ENCODE results near the gene KLHL1. TPM values are rescaled to one million over a fixed set of nuclear protein-coding genes. Genes with fewer than 3 reads are reported as not detected.

Gene KLHL1
- total RNA-seq, 1 experiment from 2014 or later, result not detected

DNA sequence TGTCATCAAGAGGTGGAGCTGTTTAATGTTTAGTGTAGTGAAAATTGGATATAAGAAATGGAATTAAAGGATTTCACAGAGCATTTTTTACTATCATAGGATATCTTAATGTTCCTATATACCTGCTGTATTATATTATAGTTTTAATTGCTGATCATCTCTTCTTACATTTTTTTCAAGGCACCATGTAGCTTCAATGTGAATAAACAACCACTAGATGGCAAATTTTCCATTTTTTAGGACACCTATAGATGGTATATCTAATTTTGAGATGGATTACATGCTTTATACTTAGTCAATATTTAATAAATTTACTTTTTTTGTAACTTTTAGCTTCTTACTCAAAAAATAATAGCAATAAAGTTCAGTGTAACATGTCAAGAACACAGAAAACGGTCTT, 9.6 kb downstream of the KLHL1 start:
- Histone ChIP-seq H4K20me1 (ENCODE audit: insufficient read depth, low read depth, low read length) (no peaks in the 10 kb centered on the region), H3K4me2 (ENCODE audit: low read depth, low read length, poor library complexity, severe bottlenecking) (no peak overlapping the region), H3K36me3 (ENCODE audit: insufficient read depth, low read length) (no peaks in the 10 kb centered on the region), H3K27me3 (ENCODE audit: low read length) (no peaks in the 10 kb centered on the region), H3K9me3 (ENCODE audit: low read length) (no peaks in the 10 kb centered on the region), H3K4me1 (ENCODE audit: low read length) (no peaks in the 10 kb centered on the region), H3K27ac (ENCODE audit: low read length) (no peak overlapping the region), H3K9ac (ENCODE audit: low read length) (no peak overlapping the region), H3K9me2 (replicated peaks; ENCODE audit: insufficient read depth, low read length) (no peaks in the 10 kb centered on the region), H2AFZ (ENCODE audit: low read length) (no peak overlapping the region), H3K79me2 (ENCODE audit: low read length) (no peaks in the 10 kb centered on the region), H3K4me3 (ENCODE audit: low read length) (no peak overlapping the region)
- DNase-seq, result peak; percentile 66

DNA sequence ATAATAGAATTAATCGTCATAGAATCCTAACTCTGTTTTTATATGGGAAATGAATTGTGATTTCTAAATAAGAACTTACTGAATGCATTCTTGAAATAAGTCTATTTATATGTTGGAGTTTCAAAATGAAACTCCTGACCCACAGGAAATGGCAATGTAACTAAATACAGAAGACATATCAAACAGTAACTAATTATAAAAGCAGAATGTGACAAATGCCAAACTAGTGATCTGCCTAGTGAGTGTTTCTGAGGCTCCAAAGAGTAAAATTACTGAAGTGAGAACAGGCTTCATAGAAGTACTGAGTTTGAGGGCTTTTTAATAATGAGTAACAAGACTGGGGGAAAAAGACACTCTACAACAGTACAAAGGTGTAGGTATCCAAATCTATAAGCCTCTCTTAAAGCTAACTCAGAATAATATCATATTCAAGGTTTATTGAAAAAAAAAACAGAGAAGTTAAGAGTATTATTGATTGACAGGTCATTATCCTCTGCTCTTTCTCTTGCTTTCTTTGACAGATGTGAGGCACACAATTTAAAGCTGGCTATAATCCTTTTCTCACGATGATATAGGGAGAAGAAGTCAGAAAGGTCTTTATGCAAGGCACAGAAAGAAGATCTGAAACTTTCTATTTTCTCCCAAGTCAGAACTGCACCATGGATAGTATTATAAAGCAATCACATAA, 18.1 kb downstream of the KLHL1 start:
- no peak for DNase-seq
- no peaks in the 10 kb centered on the region for H3K36me3 ChIP-seq (ENCODE audit: insufficient read depth, low read length)
- H3K9me3 ChIP-seq (ENCODE audit: low read length), result no peaks in the 10 kb centered on the region

DNA sequence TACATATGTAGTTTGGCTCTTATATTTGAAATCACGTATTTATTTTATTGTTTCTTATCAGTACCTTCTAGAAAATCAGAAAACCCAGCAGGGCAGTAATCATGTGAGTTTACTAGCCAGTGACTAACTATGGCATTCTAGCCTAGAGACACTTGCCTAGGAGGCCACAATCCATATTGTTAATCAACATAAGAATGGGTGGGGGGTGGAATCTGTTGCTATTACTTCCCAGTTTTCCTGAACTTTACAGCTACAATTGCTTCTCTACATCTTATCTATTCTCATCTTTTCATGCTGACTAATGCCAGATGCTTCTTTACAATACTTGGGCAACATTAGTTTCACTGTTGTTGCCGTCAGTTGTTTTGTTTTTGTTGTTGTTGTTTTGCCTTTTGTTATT, 19.3 kb downstream of the KLHL1 start:
- Histone ChIP-seq H3K4me3 (ENCODE audit: low read length) (no peak overlapping the region), H2AFZ (ENCODE audit: low read length) (no peak overlapping the region), H3K27ac (ENCODE audit: low read length) (no peak overlapping the region), H3K4me1 (ENCODE audit: low read length) (no peaks in the 10 kb centered on the region), H3K79me2 (ENCODE audit: low read length) (no peaks in the 10 kb centered on the region), H3K4me2 (ENCODE audit: low read depth, low read length, poor library complexity, severe bottlenecking) (no peak overlapping the region), H3K9me2 (replicated peaks; ENCODE audit: insufficient read depth, low read length) (no peaks in the 10 kb centered on the region), H3K36me3 (ENCODE audit: insufficient read depth, low read length) (no peaks in the 10 kb centered on the region), H4K20me1 (ENCODE audit: insufficient read depth, low read depth, low read length) (no peaks in the 10 kb centered on the region), H3K27me3 (ENCODE audit: low read length) (no peaks in the 10 kb centered on the region), H3K9ac (ENCODE audit: low read length) (no peak overlapping the region), H3K9me3 (ENCODE audit: low read length) (no peaks in the 10 kb centered on the region)
- no peak for DNase-seq

More for the DNA sequence above, 18.1 kb downstream of the KLHL1 start:
- Histone ChIP-seq H3K27ac (ENCODE audit: low read length) (no peak overlapping the region), H3K4me1 (ENCODE audit: low read length) (no peaks in the 10 kb centered on the region), H3K27me3 (ENCODE audit: low read length) (no peaks in the 10 kb centered on the region), H3K79me2 (ENCODE audit: low read length) (no peaks in the 10 kb centered on the region), H4K20me1 (ENCODE audit: insufficient read depth, low read depth, low read length) (no peaks in the 10 kb centered on the region), H3K4me2 (ENCODE audit: low read depth, low read length, poor library complexity, severe bottlenecking) (no peak overlapping the region), H3K4me3 (ENCODE audit: low read length) (no peak overlapping the region), H2AFZ (ENCODE audit: low read length) (no peak overlapping the region), H3K9me2 (replicated peaks; ENCODE audit: insufficient read depth, low read length) (no peaks in the 10 kb centered on the region), H3K9ac (ENCODE audit: low read length) (no peak overlapping the region)

DNA sequence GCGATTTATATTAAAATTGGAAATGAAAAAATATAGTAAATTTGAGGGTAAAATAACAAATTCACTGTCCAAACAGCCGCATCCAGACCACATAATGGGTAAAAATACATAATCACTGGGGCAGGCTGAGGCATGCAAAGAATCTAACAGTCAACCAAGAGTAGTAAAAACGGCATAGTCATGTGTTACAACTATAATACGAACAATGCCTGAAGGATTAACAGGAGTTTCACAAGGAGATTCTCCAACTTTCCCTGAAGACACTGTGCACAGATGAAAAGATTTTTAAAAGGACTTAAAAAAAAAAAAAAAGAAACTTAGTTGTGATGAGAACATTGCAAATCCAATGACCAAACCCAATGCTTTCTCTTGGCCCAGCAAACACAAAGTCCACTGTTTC, 21.0 kb downstream of the KLHL1 start:
- Histone ChIP-seq H3K27ac (ENCODE audit: low read length) (no peak overlapping the region), H3K9me2 (replicated peaks; ENCODE audit: insufficient read depth, low read length) (no peaks in the 10 kb centered on the region), H3K27me3 (ENCODE audit: low read length) (no peaks in the 10 kb centered on the region), H3K9me3 (ENCODE audit: low read length) (no peaks in the 10 kb centered on the region), H3K9ac (ENCODE audit: low read length) (no peak overlapping the region), H3K79me2 (ENCODE audit: low read length) (no peaks in the 10 kb centered on the region), H2AFZ (ENCODE audit: low read length) (no peak overlapping the region), H4K20me1 (ENCODE audit: insufficient read depth, low read depth, low read length) (no peaks in the 10 kb centered on the region), H3K4me1 (ENCODE audit: low read length) (no peaks in the 10 kb centered on the region), H3K4me3 (ENCODE audit: low read length) (no peak overlapping the region), H3K36me3 (ENCODE audit: insufficient read depth, low read length) (no peaks in the 10 kb centered on the region), H3K4me2 (ENCODE audit: low read depth, low read length, poor library complexity, severe bottlenecking) (no peak overlapping the region)
- no peak for DNase-seq

DNA sequence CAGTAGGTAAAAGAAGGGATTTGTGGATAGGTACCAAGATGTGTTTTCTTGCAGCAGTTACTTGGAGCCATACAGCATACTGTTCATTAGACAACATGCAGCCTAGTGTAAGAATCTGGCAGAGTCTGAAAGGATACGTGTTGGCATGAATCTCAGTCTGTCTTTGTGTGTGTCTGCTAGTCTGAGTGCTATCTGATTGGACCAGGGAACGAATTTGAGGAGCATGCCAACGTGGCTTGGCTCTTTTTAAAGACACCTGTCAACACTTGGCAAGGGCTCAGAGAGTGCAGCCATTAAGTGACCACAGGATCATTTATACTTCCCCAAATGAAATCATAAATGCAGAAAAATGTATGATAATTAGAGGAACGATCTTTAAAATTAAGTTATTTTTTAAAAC, 28.2 kb downstream of the KLHL1 start:
- Histone ChIP-seq H3K79me2 (ENCODE audit: low read length) (no peaks in the 10 kb centered on the region), H2AFZ (ENCODE audit: low read length) (no peak overlapping the region), H3K27me3 (ENCODE audit: low read length) (no peaks in the 10 kb centered on the region), H3K4me1 (ENCODE audit: low read length) (no peaks in the 10 kb centered on the region), H3K4me2 (ENCODE audit: low read depth, low read length, poor library complexity, severe bottlenecking) (no peak overlapping the region), H3K9ac (ENCODE audit: low read length) (no peak overlapping the region), H3K4me3 (ENCODE audit: low read length) (no peak overlapping the region), H3K9me3 (ENCODE audit: low read length) (no peaks in the 10 kb centered on the region), H3K36me3 (ENCODE audit: insufficient read depth, low read length) (no peaks in the 10 kb centered on the region), H3K9me2 (replicated peaks; ENCODE audit: insufficient read depth, low read length) (no peaks in the 10 kb centered on the region; the same call in 1 of the 2 replicates), H3K27ac (ENCODE audit: low read length) (no peak overlapping the region), H4K20me1 (ENCODE audit: insufficient read depth, low read depth, low read length) (no peaks in the 10 kb centered on the region)
- DNase-seq, result no peak

DNA sequence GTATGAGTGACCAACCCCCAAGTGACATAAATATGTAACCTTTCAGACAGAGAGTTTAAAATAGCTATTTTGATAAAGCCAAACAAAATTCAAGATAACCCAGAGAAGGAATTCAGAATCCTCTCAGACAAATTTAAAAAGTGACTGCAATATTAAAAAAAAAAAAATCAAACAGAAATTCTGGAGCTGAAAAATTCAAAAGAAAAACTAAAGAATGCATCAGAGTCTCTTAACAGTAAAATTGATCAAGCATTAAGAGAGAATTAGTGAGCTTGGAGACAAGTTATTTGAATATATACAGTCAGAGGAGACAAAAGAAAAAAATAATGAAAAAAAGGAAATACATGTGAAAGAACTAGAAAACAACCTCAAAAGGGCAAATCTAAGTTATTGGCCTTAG, 53.7 kb downstream of the KLHL1 start:
- no peak overlapping the region for H2AFZ ChIP-seq (ENCODE audit: low read length)

DNA sequence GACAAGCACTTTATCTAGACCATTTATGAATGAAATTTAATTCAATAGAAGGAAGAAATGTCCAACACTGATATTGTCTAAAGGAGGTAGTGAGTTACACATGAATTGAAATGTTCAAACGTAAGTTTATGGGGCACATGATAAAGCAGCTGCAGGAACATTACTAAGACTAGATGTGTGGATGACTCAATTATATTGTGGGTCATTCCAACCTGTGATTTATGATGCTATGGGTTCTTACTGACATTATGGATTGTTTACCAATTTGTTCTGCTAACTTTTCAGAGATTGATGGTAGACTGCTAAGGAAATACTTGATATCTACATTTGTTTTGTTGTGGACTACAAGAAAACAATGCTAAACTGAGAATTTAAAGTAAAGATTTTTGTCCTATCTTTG, 56.7 kb downstream of the KLHL1 start:
- Histone ChIP-seq H4K20me1 (ENCODE audit: insufficient read depth, low read depth, low read length) (no peaks in the 10 kb centered on the region), H3K27me3 (ENCODE audit: low read length) (no peaks in the 10 kb centered on the region), H3K4me2 (ENCODE audit: low read depth, low read length, poor library complexity, severe bottlenecking) (no peak overlapping the region), H3K4me1 (ENCODE audit: low read length) (no peaks in the 10 kb centered on the region), H3K27ac (ENCODE audit: low read length) (no peak overlapping the region), H3K4me3 (ENCODE audit: low read length) (no peak overlapping the region), H3K79me2 (ENCODE audit: low read length) (no peaks in the 10 kb centered on the region), H3K9me2 (replicated peaks; ENCODE audit: insufficient read depth, low read length) (no peaks in the 10 kb centered on the region), H3K36me3 (ENCODE audit: insufficient read depth, low read length) (no peaks in the 10 kb centered on the region), H3K9me3 (ENCODE audit: low read length) (peaks cover 21% of the 10 kb centered on the region), H2AFZ (ENCODE audit: low read length) (no peak overlapping the region), H3K9ac (ENCODE audit: low read length) (no peak overlapping the region)
- no peak for DNase-seq

More for the DNA sequence above, 53.7 kb downstream of the KLHL1 start:
- Histone ChIP-seq H3K27ac (ENCODE audit: low read length) (no peak overlapping the region), H3K79me2 (ENCODE audit: low read length) (no peaks in the 10 kb centered on the region), H3K4me3 (ENCODE audit: low read length) (no peak overlapping the region), H3K9me3 (ENCODE audit: low read length) (peaks cover 23% of the 10 kb centered on the region), H3K9ac (ENCODE audit: low read length) (no peak overlapping the region), H3K27me3 (ENCODE audit: low read length) (no peaks in the 10 kb centered on the region), H3K36me3 (ENCODE audit: insufficient read depth, low read length) (no peaks in the 10 kb centered on the region), H3K4me2 (ENCODE audit: low read depth, low read length, poor library complexity, severe bottlenecking) (no peak overlapping the region), H3K9me2 (replicated peaks; ENCODE audit: insufficient read depth, low read length) (no peaks in the 10 kb centered on the region), H3K4me1 (ENCODE audit: low read length) (no peaks in the 10 kb centered on the region), H4K20me1 (ENCODE audit: insufficient read depth, low read depth, low read length) (no peaks in the 10 kb centered on the region)
- no peak for DNase-seq

DNA sequence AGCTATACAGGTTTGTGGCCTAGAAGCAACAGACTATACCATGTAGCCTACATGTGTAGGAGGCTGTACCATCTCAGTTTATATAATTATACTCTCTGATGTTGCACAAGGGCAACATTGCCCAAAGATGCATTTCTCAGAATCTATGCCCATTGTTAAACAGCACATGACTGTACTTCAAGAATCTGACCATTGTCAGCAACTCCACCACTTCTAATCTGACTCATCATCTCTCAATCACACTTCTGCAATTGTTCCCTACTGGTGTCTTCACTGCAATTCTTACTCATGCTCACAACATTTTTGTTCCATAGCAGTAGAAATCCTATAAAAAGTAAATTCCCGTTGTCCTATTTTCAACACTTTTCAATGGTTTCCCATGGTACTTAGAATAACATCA, 64.6 kb downstream of the KLHL1 start:
- no peak for DNase-seq
- Histone ChIP-seq H3K4me2 (ENCODE audit: low read depth, low read length, poor library complexity, severe bottlenecking) (no peak overlapping the region), H3K27ac (ENCODE audit: low read length) (no peak overlapping the region), H3K4me3 (ENCODE audit: low read length) (no peak overlapping the region), H2AFZ (ENCODE audit: low read length) (no peak overlapping the region), H3K27me3 (ENCODE audit: low read length) (no peaks in the 10 kb centered on the region), H3K9me3 (ENCODE audit: low read length) (no peaks in the 10 kb centered on the region), H3K4me1 (ENCODE audit: low read length) (no peaks in the 10 kb centered on the region), H4K20me1 (ENCODE audit: insufficient read depth, low read depth, low read length) (no peaks in the 10 kb centered on the region), H3K36me3 (ENCODE audit: insufficient read depth, low read length) (no peaks in the 10 kb centered on the region), H3K9ac (ENCODE audit: low read length) (no peak overlapping the region), H3K79me2 (ENCODE audit: low read length) (no peaks in the 10 kb centered on the region), H3K9me2 (replicated peaks; ENCODE audit: insufficient read depth, low read length) (no peaks in the 10 kb centered on the region)

All from Karpas-422 (cell line).